NCI-H510A (cell line): ENCODE data around the gene MEP1B.
"Not testable (repeated sequence)": the region's sequence is repeated elsewhere in the genome, so short reads cannot be mapped to it uniquely, and the experiment has no call there.

Source experiments
- DNase-seq: peaks from one replicate; lab custom pipeline; 2025; lab: John Stamatoyannopoulos, UW

MEP1B gene

DNA sequence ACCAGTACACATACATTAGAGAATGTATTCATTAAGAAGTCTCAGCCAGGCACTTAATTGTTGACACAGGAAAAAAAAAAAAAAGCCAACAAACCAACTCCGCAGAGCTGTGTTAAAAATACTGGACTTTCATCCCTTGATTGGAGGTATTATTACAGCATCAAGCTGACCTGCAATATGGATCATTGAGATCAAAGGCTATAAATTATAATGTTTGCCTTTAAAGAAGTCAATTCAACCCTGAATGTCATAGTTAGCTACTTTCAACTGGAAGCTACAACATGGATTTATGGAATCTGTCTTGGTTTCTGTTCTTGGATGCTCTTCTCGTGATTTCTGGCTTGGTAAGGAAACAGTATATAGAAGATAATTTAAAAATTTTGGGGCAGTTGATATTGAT, at the start of gene MEP1B:
TSS of gene MEP1B (plus strand) at position 250 of the 400 bp plus-strand sequence. CDS start at position 282, 32 bp downstream.
- DNase-seq = no peak

- DNase-seq = no peak
These were observed 41.5 kb upstream of the MEP1B start for GRCh38 chr18:32148185-32148870.

DNA sequence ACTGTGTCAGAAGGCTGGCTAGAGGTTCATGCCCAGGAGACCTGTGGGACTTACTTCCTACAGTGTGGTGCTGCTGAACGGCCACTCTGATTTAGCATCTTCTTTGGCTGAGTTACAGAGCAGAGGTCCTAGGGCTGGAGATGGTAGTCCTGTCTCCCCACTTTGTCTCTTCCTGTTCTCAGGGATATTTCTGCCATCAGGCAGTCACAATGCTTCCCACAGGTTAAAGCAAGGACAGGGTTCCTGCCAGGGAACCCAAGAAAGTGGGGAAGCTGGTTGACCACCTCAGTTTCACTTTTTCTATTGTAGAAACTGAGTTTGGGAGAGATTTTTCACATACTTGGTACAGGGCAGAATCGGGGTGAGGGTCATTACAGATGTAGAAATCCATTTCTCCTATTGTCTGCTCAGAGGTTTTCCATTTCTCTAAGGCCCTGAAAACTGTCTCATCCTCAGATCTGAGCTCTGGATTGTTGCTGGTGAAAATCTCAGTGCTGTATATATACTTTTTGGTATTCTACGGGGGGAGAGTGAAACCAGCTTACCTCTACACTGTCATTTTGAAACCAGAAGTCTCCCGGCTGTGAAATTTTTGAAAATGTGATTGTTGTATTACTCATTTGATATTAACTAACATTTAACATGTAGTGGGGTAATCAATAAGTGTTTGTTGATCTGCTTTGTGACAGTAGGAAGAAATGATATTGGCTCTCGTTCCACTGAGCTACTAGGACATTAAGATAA, 37.0 kb upstream of the MEP1B start:
- DNase-seq = no peak

DNA sequence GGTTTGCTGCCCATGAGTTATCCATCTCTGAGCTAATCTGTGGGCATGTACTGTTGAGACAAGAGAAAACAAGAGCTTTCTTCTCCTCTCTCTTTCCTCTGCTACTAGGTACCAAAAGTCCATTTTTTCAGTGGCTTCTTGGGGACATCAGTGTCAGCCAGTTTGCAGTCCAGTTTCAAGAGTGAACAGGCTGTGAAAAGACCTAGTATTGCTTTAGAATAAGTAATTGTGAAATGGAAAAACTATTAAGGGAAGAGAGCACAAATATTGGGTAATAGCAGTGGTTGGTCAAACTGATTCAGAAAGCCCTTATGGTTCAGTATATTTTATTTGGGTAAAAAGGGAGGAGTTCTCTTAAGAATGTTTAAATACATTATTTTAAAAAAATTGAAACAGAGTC, 33.0 kb upstream of the MEP1B start:
- DNase-seq = no peak

GRCh38 chr18:32157580-32157979, 32.3 kb upstream of the MEP1B start:
- no peak for DNase-seq

DNA sequence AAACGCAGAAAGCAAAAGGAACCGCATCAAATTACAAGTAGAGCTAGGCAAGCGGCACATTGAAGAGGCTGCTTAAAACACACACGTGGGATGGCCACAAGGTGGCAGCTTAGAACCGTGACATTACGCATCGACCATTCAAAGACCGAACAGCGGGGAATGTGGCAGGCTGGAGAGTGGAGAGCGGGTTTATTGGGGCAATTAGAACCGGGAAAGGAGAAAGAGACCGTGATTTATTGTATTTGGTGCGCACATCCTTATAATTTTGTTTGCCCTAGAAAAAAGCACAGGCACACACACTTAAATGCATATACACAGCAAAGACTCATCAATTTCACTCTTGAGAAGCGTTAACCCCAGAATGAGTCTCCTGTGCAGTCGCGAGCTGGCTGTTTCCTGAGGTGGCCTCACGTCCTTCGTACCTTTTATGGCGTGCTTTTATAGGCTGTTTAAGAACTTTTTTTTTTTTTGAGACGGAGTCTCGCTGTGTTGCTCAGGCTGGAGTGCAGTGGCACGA, 31.7 kb upstream of the MEP1B start:
- peak; percentile 92 for DNase-seq

DNA sequence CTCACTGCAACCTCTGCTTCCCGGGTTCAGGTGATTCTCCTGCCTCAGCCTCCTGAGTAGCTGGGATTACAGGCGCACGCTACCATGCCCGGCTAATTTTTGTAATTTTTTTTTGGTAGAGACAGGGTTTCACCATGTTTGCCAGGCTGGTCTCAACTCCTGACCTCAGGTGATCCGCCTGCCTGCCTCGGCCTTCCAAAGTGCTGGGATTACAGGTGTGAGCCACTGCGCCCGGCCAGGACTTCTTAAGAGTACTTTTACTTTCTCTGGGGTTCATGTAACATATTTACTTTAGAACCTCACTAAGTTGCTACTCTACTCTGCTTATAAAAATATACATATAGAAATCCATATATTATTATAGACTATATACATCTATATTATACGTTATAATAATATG, 31.2 kb upstream of the MEP1B start:
- not testable (repeated sequence) for DNase-seq

- DNase-seq = no peak
These were observed 29.3 kb upstream of the MEP1B start for GRCh38 chr18:32160547-32160946.

DNA sequence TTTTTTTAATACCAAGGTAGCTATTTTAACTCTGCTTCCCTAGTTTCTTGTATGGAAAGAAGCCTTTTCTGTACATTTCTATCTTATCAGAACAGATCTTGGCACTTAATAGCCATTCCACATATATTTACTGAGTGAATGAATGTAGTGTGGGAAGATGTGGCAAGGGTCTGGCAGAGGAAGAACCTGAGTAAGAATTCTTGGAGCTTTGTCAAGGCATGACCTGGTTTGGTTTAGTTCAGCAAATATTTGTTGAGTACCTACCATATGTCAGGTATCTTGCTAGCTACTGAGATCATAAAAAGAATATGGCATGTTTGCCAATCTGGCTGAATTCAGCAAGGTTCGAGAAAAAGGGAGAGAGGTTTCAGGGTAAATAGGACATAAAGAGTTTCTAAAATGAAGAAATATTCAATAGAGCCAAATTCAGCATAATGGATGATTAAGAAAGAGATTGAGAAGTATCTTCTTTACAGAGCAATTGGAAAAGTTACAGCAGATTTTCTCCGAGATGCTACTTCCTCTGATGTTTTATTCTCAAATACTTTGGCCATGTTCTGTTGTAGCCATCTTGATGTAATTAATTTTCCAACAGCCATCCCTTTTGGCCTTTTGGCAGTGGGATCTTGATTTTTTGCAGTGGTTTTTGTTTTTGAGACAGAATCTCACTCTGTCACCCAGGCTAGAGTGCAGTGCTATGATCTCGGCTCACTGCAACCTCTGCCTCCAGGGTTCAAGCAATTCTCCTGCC, 21.7 kb upstream of the MEP1B start:
- no peak for DNase-seq

DNA sequence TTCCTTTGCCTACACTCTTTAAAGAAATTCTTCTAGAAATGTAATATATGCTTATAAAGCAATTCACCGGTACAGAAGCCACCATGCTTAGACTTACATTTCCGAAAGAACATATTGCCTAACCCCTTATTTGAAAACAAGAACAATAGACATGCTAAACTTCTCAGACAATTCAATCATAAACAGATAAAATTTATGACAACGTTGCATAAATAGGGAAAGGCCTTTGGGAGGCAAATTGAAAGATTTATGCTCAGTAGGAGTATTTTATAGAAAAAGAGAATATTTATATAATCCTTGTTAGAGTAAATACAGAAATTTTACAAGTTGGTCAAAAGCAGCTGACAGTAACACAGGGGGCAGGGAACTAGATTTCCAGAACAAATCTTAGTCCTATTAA, 16.2 kb upstream of the MEP1B start:
- DNase-seq = no peak

- DNase-seq = no peak
These were observed 15.1 kb upstream of the MEP1B start for GRCh38 chr18:32174719-32175118.

DNA sequence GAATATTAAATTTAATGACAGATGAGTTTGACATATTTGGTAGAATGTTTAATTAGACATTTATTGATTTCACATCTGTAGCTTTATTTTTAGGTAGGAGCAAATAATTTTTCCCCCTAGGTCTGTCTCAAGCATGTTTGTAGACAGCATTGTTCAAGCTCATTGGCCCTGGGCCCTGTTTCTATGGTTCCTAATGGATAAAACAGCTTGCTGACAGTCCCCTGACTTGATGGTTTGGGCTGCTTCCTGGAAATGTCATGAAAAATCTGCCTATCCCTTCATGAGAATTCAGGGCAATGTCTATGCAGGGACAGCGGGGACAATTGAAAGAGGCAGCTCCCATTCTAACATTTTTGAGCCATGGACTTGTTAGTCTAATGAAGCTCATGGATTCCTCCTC, 14.6 kb upstream of the MEP1B start:
- DNase-seq = no peak

DNA sequence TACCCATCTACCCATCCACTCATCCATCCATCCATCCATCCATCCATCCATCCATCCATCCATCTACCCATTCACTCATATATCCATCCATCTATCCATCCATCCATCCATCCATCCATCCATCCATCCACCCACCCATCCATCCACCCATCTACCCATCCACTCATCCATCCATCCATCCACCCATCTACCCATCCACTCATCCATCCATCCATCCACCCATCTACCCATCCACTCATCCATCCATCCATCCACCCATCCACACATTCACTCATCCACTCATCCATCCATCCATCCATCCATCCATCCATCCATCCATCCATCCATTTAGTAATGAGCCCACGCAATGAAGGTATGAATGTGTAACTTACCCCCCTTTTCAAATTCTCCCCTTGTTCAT, 13.1 kb upstream of the MEP1B start:
- not testable (repeated sequence) for DNase-seq

- DNase-seq = peak; percentile 89
These were observed 12.3 kb upstream of the MEP1B start for GRCh38 chr18:32177530-32177929.

DNA sequence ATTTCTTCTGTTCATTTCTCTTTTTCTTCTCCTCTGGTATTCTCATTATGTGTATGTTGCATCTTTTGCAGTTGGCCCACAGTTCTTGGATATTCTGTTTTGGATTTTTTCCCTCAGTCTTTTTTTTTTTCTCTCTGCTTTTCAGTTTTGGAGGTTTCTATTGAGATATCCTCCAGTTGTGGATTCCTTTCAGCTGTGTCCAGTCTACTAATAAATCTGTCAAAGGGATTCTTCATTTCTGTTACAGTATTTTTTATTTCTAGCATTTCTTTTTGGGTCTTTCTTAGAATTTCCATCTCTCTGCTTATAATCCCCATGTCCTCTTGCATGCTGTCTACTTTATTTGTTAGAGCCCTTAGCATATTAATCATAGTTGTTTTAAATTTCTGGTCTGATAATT, 6.3 kb upstream of the MEP1B start:
- DNase-seq = no peak

DNA sequence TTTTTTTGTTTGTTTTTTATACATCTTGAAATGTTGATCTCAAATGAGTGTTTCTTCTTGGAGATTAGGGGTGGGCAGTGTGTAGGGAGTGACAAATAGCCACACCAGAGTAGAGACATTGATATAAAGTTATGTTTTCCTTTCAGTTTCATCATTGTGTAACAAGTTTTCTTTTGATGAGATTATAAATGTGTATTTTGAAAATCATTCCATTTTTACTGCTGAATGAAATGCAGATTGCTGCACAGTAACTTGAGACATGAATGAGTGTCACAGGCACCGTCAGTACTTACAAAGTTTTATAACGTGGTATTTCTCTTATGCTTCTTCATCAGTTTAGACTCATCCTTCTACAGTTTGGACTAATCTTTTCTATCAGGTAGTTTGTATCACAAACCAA, 370 bp downstream of the MEP1B start:
- DNase-seq = no peak

- no peak for DNase-seq
These were observed 6.3 kb downstream of the MEP1B start for GRCh38 chr18:32195881-32196815.

DNA sequence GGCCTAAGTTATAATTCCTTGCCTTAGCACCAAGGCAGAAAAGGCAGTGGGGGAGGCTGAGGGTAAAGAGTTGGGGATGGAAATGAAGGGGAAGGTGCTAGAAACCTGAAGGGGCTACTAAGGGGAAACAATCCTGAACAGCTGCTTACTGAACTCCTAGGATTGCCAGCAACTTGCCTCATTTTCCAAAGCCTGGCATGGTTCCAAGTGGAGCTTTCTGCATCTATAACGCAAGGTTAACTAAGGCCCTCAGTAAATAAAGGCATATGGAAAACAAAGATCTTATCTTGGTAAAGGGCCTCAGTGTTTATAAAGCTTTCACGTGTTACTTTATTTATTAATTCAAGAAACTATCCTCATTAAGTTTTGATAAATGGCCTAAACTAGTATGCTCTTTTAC, 10.9 kb downstream of the MEP1B start:
- DNase-seq = peak; percentile 71

GRCh38 chr18:32201948-32202672, 12.3 kb downstream of the MEP1B start:
- DNase-seq = no peak

GRCh38 chr18:32208023-32208422, 18.2 kb downstream of the MEP1B start:
- DNase-seq = no peak

- DNase-seq = no peak
These were observed 18.7 kb downstream of the MEP1B start for GRCh38 chr18:32208577-32208976.
